Islet precursor cell (in vitro differentiated cells): ENCODE measurements around the gene REPS1.
A peak's percentile ranks its signal among the peaks of the same experiment; 100 is the strongest.
"Not testable (repeated sequence)": the region's sequence is repeated elsewhere in the genome, so short reads cannot be mapped to it uniquely, and the experiment has no call there.

ENCODE experiments used
- DNase-seq: peaks from one replicate; pipeline ENCODE4 v3.0.0-alpha.2; 2018

REPS1 gene

GRCh38 chr6:138999949-139000725 is 12.1 kb upstream of the REPS1 start:
- DNase-seq: no peak

GRCh38 chr6:138997136-138997535 is 9.1 kb upstream of the REPS1 start:
- no peak for DNase-seq

GRCh38 chr6:138996524-138996923 is 8.5 kb upstream of the REPS1 start:
- no peak for DNase-seq

- DNase-seq: not testable (repeated sequence)
These were observed 5.4 kb upstream of the REPS1 start for GRCh38 chr6:138993410-138993809.

GRCh38 chr6:138992965-138993364 is 4.9 kb upstream of the REPS1 start:
- DNase-seq: not testable (repeated sequence)

- DNase-seq: no peak
These were observed 3.2 kb upstream of the REPS1 start for GRCh38 chr6:138991206-138991605.

GRCh38 chr6:138989098-138989983 is 1.3 kb upstream of the REPS1 start:
- DNase-seq: no peak

- DNase-seq: no peak
These were observed 399 bp upstream of the REPS1 start for GRCh38 chr6:138988469-138988834.

- DNase-seq: peak; percentile 66
These were observed 892 bp downstream of the REPS1 start for GRCh38 chr6:138987080-138987642.

GRCh38 chr6:138986578-138986977 is 1.5 kb downstream of the REPS1 start:
- DNase-seq: no peak

GRCh38 chr6:138981416-138981815 is 6.6 kb downstream of the REPS1 start:
- no peak for DNase-seq

- no peak for DNase-seq
These were observed 8.0 kb downstream of the REPS1 start for GRCh38 chr6:138979813-138980668.

- DNase-seq: no peak
These were observed 8.7 kb downstream of the REPS1 start for GRCh38 chr6:138979365-138979764.

- DNase-seq: no peak
These were observed 9.8 kb downstream of the REPS1 start for GRCh38 chr6:138978229-138978628.

- DNase-seq: no peak
These were observed 10.3 kb downstream of the REPS1 start for GRCh38 chr6:138977646-138978167.

- DNase-seq: no peak
These were observed 10.8 kb downstream of the REPS1 start for GRCh38 chr6:138977242-138977641.

GRCh38 chr6:138975815-138976214 is 12.2 kb downstream of the REPS1 start:
- DNase-seq: no peak

- DNase-seq: no peak
These were observed 14.4 kb downstream of the REPS1 start for GRCh38 chr6:138973466-138974153.

- DNase-seq: no peak
These were observed 15.8 kb downstream of the REPS1 start for GRCh38 chr6:138972226-138972665.

- no peak for DNase-seq
These were observed 16.5 kb downstream of the REPS1 start for GRCh38 chr6:138971601-138972000.

- DNase-seq: no peak
These were observed 17.1 kb downstream of the REPS1 start for GRCh38 chr6:138970856-138971425.
